COLO829 (cell line): Measurements from ENCODE around the gene MINDY4.

Experiments
- DNase-seq: peaks from one replicate; pipeline ENCODE4 v3.0.0; 2012; ENCODE audit warnings: low spot score

MINDY4 gene

DNA sequence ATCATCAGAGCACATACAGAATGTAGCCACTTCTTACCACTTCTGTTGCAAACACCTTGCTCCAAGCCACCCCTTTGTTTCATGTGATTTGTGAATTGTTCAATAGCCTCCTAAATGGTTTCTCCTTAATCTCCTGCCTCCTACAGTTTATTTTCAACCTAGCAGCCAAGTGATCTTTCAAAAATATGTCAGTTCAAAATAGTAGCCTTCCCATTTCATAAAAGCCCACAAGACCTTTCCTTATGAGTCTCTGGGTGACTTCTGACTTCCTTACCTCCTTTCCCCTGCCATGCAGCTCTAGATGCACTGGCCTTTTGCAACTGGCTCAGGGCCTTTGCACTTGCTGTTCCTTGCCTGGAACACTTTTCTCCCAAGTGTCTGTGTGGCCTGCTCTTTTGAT is 4.8 kb downstream of the MINDY4 start:
- no peak for DNase-seq

GRCh38 chr7:30776971-30777370 is 5.8 kb downstream of the MINDY4 start:
- DNase-seq, result no peak

- DNase-seq, result no peak
Measured at GRCh38 chr7:30778255-30779025, 7.2 kb downstream of the MINDY4 start.

GRCh38 chr7:30779574-30779973 is 8.4 kb downstream of the MINDY4 start:
- no peak for DNase-seq

DNA sequence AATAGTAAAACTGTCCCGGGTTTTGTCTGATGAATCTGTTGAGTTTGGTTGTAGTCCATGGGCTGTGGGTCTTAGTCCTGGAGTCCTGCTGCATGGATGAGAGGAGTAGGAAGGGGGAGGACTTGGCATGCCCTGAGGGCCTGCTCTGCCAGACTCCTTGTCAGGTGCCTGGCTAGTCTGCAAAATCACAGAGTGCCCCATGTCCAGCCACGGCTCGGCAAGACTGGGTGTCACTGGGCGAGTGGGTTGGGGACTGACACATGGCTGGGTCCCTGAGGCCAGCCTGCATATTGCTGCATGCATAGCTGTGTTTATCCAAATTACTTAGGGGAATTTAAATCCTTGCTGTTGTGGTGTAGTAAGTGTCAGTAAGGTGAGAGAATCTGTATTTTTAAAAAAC is 9.7 kb downstream of the MINDY4 start:
- DNase-seq, result no peak

GRCh38 chr7:30782690-30783089 is 11.5 kb downstream of the MINDY4 start:
- DNase-seq, result no peak

GRCh38 chr7:30785786-30786185 is 14.6 kb downstream of the MINDY4 start:
- no peak for DNase-seq

- DNase-seq, result no peak
Measured at GRCh38 chr7:30787486-30787885, 16.3 kb downstream of the MINDY4 start.

- DNase-seq, result no peak
Measured at GRCh38 chr7:30788640-30789333, 17.6 kb downstream of the MINDY4 start.

DNA sequence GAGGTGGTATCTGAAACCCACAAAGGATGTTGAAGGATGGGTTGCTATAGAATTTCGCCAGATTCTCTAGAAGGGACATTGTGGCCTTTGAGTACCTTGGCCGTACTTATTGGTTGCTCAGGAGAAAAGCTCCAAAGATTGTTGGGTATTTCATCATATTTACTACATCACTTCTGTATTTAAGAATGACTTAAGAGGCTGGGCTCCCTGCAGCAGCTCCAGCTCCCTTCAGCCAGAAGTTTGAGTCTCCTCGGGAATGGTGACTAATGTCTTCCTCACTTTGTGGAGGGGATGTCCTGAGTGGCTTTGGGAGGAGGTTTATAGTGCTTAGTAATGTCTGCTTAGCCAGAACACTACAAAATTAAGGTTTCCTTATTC is 18.1 kb downstream of the MINDY4 start:
- DNase-seq, result no peak

- DNase-seq, result no peak
Measured at GRCh38 chr7:30790356-30790755, 19.1 kb downstream of the MINDY4 start.

- DNase-seq, result no peak
Measured at GRCh38 chr7:30791114-30791513, 19.9 kb downstream of the MINDY4 start.

DNA sequence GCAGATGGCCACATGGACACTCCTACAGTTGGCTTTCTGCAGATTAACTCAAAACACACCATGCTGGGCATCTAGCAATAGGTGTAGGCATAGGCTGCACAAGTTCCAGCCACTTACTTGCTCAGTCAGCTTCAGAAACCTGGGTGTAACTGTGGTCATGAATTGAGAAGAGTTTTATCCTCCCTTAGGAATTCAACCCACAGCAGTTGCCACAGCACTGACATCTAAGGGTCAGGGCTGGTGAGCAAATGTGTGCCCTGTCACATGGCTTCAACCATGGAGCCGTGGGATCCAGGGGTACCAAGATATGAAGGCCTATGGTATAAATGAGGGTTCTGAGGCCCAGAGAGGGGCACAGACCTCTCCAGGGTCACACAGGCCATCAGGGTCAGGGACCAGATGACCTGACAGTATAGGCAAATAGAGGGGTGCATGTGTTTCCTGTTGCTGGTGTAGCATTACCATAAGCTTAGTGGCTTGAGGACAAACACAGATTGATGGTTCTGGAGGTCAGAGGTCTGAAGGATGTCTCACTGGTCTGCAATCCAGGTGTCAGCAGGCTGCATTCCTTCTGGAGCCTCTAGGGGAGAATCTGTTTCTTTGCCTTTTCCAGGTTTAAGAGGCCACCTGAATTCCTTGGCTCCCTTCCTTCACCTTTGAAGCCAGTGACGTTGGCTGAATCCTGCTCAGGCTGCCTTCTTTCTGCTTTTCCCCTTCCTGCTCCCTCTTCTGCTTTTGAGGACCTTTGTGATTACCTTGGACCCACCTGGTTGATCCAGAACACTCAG is 24.1 kb downstream of the MINDY4 start:
- no peak for DNase-seq

- no peak for DNase-seq
Measured at GRCh38 chr7:30796105-30796869, 25.1 kb downstream of the MINDY4 start.

GRCh38 chr7:30797176-30798040 is 26.2 kb downstream of the MINDY4 start:
- DNase-seq, result no peak

DNA sequence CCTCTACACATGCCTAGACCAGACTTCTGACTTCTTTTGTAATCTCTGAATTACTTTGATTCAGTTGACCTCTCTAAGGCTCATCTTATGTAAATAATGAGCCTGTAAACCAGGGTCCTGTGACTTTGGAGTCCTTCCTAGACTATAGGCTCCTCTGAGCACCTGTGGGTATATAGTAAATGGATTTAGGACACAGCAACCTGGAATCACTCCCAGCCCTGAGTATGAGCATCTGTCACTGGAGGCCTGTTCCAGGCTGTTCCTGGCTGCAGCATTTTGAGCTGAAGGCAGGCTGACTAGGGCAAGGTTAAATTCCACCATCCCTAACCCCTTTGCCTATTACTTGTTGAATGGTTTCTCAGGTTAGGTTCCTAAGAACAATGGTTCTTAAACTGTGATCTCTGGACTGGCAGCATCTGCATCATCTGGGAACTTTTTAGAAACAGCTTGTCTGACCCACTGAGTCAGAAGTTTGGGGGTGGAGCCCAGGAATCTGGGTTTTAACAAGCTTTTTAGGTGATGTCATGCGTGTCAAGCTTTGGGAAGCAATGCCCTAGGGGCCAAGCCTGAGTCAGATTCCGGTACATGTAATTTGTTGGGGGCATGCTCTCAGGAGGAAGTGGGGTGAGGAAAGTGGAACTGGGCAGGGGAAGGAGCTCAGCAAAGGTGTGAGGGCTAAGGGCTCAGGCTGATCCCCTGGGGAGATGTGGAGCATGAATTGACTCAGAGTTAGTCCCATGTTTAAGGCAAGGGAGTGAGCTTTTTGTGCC is 28.2 kb downstream of the MINDY4 start:
- no peak for DNase-seq

- no peak for DNase-seq
Measured at GRCh38 chr7:30799976-30800661, 28.9 kb downstream of the MINDY4 start.

- DNase-seq, result peak; percentile 85
Measured at GRCh38 chr7:30800785-30801252, 29.6 kb downstream of the MINDY4 start.

- DNase-seq, result no peak
Measured at GRCh38 chr7:30802812-30803211, 31.6 kb downstream of the MINDY4 start.
